HG02852 (cell line): ENCODE measurements around the gene MT1H.
A peak's percentile ranks its signal among the peaks of the same experiment; 100 is the strongest.
"Not testable (repeated sequence)": the region's sequence is repeated elsewhere in the genome, so short reads cannot be mapped to it uniquely, and the experiment has no call there.

Source experiments
- ATAC-seq: cut with Tn5 transposase; IDR thresholded peaks from one replicate; pipeline ENCODE4 v1.9.1; 2021; ENCODE audit warnings: mild to moderate bottlenecking, moderate library complexity; ENCODE audit not compliant: unreplicated experiment

The MT1H gene

DNA sequence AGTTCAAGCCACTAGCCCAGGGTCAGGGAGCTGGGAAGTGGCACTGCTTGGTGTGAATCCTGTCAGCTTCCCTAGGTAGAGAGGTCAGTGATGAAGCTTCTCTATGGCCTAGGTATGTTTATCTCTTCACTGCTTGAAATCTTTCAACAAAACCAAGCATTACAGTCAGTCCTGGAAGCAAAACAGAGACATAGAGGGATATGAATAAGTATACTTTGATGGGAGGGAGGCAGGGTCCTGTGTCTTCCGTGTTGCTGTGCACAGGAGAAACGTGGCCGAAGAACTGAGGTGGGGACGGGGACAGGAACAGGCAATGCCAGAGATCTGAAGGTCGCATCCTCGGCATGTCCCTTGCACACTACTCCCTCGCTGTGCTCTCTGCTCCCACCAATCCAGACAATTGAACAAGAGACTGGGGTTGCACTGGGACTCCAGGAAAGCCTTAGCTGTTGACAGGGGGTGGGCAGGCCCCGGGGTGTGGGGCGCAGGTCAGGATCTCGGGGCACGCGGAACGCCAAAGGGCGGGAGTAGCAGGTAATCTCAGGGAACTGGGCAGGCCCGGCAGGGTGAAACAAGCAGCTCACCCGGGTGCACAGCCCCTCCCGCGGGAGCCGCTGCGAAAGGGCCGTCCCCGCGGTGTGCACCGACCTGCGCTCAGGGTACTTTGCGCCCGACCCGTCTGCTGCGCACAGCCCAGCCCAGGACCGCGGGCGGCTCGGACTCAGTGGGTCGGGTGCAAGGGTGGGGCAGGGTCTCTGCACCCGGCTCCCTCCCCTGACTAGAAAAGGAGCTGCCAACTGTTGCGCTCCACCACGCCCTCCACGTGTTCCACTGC lies at the start of gene MT1H:
TSS of gene MT1H (plus strand) at position 810 of the 835 bp plus-strand sequence. CDS start 71 bp downstream, outside the sequence.
- no peak for ATAC-seq

DNA sequence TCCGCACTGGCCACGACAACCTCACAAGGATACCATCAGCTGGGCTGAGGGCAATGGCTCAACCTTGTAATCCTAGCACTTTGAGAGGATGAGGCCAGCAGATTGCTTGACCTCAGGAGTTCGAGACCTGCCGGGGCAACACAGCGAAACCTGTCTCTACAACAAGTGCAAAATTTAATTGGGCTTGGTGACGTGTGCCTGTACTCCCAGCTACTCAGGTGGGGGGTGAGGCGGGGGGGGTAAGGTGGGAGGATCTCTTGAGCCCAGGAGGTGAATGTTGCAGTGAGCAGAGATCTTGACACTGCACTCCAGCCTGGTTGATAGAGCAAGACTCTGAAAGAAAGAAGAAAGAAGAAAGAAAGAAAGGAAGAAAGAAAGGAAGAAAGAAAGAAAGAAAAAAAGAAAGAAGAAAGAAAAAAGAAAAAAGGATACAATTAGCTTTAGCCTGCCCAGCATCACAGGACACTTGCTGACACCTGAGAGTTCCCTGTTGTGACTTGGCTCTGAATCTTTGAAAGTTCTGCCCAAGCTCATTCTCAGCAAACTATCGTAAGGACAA lies 49.2 kb upstream of the MT1H start:
- ATAC-seq = no peak

- not testable (repeated sequence) for ATAC-seq
These were observed 47.8 kb upstream of the MT1H start for GRCh38 chr16:56621665-56622445.

DNA sequence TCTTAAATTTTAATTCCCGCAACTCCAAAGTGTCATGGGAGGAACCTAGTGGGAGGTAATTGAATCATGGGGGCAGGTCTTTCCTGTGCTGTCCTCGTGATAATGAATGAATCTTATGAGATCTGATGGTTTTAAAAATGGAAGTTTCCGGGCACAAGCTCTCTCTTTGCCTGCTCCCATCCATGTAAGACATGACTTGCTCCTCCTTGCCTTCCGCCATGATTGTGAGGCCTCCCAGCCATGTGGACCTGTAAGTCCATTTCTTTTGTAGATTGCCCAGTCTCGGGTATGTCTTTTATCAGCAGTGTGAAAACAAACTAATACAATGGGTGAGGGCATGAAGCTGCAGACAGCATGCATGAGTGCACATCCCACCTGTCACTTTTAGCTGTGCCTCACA lies 46.4 kb upstream of the MT1H start:
- ATAC-seq = not testable (repeated sequence)

DNA sequence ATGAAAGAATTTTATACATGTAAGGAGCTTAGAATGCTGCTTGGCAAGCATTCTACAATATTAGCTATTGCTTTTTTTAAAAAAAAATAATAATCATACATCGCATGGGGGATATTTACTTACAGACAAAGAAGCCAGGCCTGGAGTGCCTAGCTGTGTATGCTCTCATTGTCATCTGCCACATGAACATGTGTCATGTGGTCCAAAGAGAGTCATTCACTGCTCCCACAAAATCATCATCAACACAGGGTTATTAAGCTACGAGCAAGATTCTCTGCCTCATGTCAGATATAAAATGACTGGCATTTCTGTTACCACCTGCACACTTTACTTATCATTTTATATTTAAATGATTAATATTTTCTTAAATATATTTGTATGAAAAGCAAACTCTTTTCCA lies 46.0 kb upstream of the MT1H start:
- no peak for ATAC-seq

DNA sequence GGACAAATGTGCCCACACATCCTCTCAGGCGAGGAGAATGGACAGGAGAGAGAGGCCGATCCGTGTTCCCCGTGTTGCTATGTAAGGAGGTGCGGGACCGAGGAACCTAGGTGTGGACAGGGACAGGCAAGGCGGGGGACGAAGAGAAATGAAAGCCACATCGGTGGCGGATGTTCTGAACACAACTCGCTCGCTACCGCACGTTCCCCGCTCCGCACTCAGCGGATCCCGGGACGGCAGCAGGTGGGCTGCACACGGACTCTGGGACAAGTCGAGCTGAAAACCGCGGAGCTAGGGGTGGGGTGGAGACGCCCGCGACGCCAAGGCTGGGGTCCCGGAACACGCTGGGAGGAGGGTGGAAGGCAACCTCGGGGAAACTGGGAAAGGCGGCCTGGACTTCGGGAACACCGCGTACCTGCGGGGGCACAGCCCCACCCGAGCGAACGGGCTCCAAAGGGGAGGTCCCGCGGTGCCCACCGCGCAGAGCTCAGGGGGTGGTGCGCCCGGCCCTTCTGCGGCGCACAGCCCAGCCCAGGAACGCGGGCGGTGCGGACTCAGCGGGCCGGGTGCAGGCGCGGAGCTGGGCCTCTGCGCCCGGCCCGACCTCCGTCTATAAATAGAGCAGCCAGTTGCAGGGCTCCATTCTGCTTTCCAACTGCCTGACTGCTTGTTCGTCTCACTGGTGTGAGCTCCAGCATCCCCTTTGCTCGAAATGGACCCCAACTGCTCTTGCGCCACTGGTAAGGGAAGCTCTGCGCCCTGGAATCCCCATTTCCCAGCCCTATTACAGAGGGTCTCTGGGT lies 44.3 kb upstream of the MT1H start, which contains the start of gene MT1E:
TSS of gene MT1E (plus strand) at position 642 of the 803 bp plus-strand sequence. CDS start at position 713, 71 bp downstream.
- ATAC-seq = peak; percentile 46

DNA sequence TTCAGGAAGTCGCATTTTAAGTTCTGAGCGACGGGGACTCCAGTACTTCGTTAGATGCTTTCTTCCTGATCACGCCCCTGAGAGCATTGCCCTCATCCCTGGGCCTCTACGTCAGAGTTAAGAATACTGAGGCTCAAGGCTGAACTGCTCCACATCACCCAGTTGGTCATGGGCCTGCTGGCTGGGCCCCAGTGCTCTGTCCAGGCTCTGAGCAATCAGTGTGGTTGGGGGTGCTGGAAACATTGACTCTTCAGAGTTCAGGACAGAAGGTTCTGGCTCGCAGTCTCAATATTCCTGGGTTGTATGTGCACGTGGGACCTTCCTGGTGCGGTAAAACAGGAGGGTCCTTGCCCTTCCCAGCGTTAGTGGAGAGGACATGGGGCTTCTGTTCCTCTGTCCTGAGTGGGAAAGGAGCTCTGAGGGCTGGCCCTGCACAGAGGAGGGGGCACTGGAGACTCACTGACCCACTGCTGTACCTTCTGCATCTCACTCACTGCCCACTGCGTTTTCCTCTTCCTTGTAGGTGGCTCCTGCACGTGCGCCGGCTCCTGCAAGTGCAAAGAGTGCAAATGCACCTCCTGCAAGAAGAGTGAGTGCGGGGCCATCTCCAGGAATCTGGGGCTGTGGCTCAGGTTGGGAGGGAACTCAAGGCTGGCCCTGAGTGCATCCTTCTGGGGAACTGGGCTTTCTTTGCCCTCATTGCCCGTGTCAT lies 43.5 kb upstream of the MT1H start:
- no peak for ATAC-seq

DNA sequence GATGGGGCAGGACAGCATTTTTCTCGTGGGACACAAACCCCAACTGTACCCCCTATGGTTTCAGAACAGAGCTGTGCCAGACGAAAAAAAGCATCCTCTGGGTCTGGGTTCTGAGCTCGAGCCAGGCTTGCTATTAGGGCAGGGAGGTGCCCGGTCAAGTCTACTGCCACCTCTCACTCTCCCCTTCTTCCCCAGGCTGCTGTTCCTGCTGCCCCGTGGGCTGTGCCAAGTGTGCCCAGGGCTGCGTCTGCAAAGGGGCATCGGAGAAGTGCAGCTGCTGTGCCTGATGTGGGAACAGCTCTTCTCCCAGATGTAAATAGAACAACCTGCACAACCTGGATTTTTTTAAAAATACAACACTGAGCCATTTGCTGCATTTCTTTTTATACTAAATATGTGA lies 42.9 kb upstream of the MT1H start:
- no peak for ATAC-seq

DNA sequence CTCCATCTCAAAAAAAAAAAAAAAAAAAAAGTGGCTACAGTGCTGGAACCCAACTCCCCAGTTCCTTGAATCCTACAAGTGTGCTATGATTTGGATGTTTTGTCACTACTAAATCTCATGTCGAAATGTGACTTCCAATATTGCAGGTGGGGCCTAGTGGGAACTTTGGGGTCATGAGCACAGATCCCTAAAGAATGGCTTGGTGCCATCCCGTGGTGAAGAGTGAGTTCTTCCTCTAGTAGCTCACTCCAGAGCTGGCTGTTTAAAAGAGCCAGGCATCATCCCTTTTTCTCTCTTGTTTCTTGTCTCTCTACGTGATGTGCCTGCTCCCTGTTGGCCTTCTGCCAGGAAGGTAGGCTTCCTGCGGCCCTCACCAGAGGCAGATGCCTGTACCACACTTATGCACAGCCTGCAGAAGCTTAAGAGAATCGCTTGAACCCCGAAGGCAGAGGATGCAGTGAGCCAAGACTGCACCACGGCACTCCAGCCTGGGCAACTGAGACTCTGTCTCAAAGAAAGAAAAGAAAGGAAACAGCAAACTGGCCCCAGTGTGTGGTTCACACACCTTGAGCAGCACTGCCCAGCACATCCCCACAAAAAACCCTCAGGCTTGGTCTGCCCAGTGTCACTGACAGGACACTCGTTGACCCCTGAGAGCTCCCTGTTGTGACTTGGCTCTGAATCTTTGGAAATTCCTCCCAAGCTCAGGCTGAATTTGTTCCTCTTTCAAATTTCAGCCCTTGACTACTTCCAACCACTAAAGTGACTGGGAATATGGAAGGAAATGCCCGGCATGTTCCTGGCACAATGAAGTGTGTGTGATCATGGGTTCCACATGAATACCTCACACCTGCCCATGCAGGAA lies 40.9 kb upstream of the MT1H start:
- no peak for ATAC-seq

GRCh38 chr16:56629531-56629930 lies 40.1 kb upstream of the MT1H start:
- no peak for ATAC-seq

DNA sequence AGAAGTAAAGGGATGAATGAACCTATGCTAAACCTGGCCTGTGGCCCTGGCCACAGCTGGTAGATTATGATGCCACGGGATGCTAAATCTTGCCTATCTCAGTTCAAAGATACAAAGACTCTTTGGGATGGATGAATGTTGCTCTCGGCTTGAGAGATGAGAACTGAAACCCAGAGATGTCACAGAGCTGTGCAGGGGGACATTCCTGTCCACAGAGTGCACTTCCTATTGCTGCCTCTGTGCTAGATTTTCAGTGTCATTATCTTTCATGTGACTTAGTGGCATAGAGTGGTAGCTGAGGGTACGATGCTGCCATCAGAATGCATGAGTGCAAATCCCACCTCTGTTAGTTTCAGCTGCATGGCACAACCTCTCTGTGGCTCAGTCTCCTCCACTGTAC lies 39.5 kb upstream of the MT1H start:
- ATAC-seq = peak; percentile 78

GRCh38 chr16:56631197-56631596 lies 38.4 kb upstream of the MT1H start:
- ATAC-seq = no peak

DNA sequence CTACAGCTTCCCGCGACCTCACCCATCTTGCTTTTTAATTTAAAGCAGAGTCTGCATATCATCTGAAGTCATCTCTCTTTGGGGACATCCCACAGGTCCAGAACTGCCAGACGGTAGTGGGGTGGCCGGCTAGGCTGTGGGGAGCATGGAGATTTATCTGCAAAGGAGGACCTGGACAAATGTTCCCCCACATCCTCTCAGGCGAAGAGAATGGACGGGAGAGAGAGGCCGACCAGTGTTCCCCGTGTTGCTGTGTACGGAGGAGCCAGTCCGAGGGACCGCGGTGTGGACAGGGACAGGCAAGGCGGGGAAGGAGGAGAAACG lies 37.8 kb upstream of the MT1H start:
- ATAC-seq = no peak

DNA sequence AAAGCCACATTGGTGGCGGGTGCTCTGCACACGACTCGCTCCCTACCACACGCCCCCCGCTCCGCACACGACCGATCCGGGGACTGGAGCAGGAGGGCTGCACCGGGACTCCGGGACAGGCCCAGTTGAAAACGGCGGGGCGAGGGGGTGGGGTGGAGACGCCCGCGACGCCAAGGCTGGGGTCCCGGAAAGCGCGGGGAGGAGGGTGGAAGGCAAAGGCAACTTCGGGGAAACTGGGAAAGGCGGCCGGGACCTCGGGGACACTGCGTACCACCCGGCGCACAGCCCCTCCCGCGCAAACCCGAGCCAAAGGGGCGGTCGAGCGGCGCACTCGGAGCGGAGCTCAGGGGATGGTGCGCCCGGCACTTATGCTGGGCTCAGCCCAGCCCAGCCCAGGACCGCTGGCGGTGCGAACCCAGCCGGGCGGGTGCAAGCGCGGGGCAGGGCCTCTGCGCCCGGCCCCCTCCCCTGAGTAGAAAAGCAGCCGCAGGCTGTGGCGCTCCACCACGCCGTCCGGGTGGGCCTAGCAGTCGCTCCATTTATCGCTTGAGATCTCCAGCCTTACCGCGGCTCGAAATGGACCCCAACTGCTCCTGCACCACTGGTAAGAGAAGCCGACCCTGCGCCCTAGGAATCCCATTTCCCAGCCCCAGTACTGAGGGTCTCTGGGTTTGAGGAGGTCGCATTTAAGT lies 37.3 kb upstream of the MT1H start, which contains the start of gene MT1M:
TSS of gene MT1M (plus strand) at position 504 of the 692 bp plus-strand sequence. CDS start at position 577, 73 bp downstream.
- ATAC-seq = no peak

- ATAC-seq = no peak
These were observed 36.7 kb upstream of the MT1H start for GRCh38 chr16:56632848-56633365.

GRCh38 chr16:56633535-56633934 lies 36.1 kb upstream of the MT1H start:
- ATAC-seq = no peak

- ATAC-seq = no peak
These were observed 34.7 kb upstream of the MT1H start for GRCh38 chr16:56634715-56635440.
